A549 treated with CpdA at 1 μM for 4 hours (cell line): ENCODE measurements around the gene FAM13A. TPM values are rescaled to one million over a fixed set of nuclear protein-coding genes. Genes with fewer than 3 reads are reported as not detected.

Source experiments
- total RNA-seq: library from RNA; stranded (reverse); fragments of 200-300 nt; extraction: Qiagen RNA extraction; gene quantifications from 5 replicates; pipeline ENCODE4 v1.2.3, GENCODE V29; 2022; ENCODE audit warnings: low read depth

FAM13A gene
- 5.5 to 6.1 TPM (median 6.1 TPM) in 5 replicates for total RNA-seq

GRCh38 chr4:89056953-89057398 is at the start of gene FAM13A:
TSS of gene FAM13A (minus strand) at chr4:89057185. CDS start at chr4:89056964, 221 bp downstream.

DNA sequence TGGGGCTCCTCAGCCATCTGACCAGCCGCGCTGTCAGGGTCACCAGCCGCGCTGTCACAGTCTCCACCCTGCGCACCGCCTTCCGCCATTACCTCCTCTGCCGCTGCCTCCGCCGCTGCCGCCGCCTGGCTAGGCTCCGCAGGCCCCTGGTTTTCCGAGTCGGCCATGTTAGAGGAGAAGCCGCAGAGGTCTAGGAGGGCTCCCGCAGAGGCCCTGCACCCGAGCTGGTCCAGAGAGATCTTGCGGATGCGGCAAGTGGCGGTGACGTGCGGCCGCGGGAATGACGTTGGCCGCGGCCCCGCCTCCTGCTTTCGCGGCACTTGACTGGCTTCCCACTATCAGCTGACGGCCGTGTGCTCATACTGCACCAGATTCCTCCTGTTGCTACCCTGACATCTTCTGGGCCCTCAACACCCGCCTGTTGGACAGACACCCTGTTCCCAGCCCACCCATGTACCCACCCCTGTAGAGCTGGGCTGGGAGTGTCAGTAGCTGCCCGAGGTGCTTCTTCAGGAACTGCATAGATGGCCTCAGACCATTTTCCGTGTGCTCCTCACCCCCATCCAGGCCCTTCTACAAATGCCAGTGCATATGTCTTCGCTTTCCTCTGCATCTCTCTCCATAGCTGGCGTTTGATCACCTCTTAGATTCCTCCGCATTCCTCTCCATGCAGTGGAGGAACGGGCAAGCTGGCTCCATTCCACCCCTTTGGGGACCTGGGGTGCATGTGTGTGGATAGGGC is 359.2 kb downstream of the FAM13A start, which contains the start of gene NAP1L5:
NAP1L5 (minus strand) TSS at position 242 of the 742 bp plus-strand sequence; CDS start at position 167, 75 bp downstream.

Other genes starting within 250 kb of the FAM13A start
- 4.2 to 6.3 TPM (median 4.7 TPM) in 5 replicates for gene TIGD2, start 54.3 kb upstream of the FAM13A start, total RNA-seq